Neuronal stem cell (in vitro differentiated cells): ENCODE data around the gene MCM10.

Experiments used
- DNase-seq: peaks from one replicate; pipeline ENCODE4 v3.0.0-alpha.2; 2013; ENCODE audit warnings: low spot score
- H2AFZ ChIP-seq: one replicate; pipeline ENCODE4 v1.6.1; 2013; ENCODE audit warnings: mild to moderate bottlenecking, low read length, inconsistent platforms
- H2AK5ac ChIP-seq: 2 replicates; pipeline ENCODE4 v1.6.1; 2013; ENCODE audit warnings: low read depth, mild to moderate bottlenecking, inconsistent platforms, low read length, moderate library complexity, mixed read lengths
- H2BK120ac ChIP-seq: 2 replicates; pipeline ENCODE4 v1.6.1; 2013; ENCODE audit warnings: low read depth, mild to moderate bottlenecking, inconsistent platforms, low read length, moderate library complexity, mixed read lengths
- H2BK12ac ChIP-seq: one replicate; pipeline ENCODE4 v1.6.1; 2013; ENCODE audit warnings: low read length, inconsistent platforms
- H2BK15ac ChIP-seq: 2 replicates; pipeline ENCODE4 v1.6.1; 2013; ENCODE audit warnings: mild to moderate bottlenecking, low read length, inconsistent platforms, mixed read lengths
- H2BK5ac ChIP-seq: one replicate; pipeline ENCODE4 v1.6.1; 2013; ENCODE audit warnings: inconsistent platforms, mild to moderate bottlenecking, low read length, moderate library complexity
- H3K14ac ChIP-seq: one replicate; pipeline ENCODE4 v1.6.1; 2013; ENCODE audit warnings: low read length, inconsistent platforms
- H3K18ac ChIP-seq: 2 replicates; pipeline ENCODE4 v1.6.1; 2013; ENCODE audit warnings: low read length, inconsistent platforms
- H3K23ac ChIP-seq: 2 replicates; pipeline ENCODE4 v1.6.1; 2013; ENCODE audit warnings: low read depth, mild to moderate bottlenecking, mixed read lengths, low read length, inconsistent platforms; ENCODE audit not compliant: poor library complexity
- H3K27ac ChIP-seq: replicated peaks from 3 replicates; pipeline ENCODE4 v1.5.1; 2013; ENCODE audit warnings: low read length, inconsistent platforms
- H3K27me3 ChIP-seq, 3 experiments: 2 replicates each; pipeline ENCODE4 v1.6.1; 2013; ENCODE audit warnings: low read length in 3 of 3, mild to moderate bottlenecking in 2 of 3, inconsistent platforms in 1 of 3, low read depth in 1 of 3, mixed read lengths in 1 of 3, moderate library complexity in 1 of 3; ENCODE audit not compliant: control insufficient read depth in 3 of 3, insufficient read depth in 3 of 3
- H3K36me3 ChIP-seq, 2 donors: replicated peaks in 1 of 2; 2 replicates each; pipeline ENCODE4 v1.6.1; 2013; ENCODE audit warnings: low read length in 2 of 2; ENCODE audit not compliant: control insufficient read depth in 2 of 2, insufficient read depth in 2 of 2
- H3K4ac ChIP-seq: 2 replicates; pipeline ENCODE4 v1.6.1; 2013; ENCODE audit warnings: inconsistent platforms, mild to moderate bottlenecking, low read length, moderate library complexity
- H3K4me1 ChIP-seq, 2 donors: 1 replicate in 1 of 2; 2 replicates in 1 of 2; pipeline ENCODE4 v1.6.1; 2013; ENCODE audit warnings: low read length in 2 of 2, low read depth in 1 of 2; ENCODE audit not compliant: control insufficient read depth in 2 of 2, insufficient read depth in 1 of 2
- H3K4me2 ChIP-seq: one replicate; pipeline ENCODE4 v1.6.1; 2013; ENCODE audit warnings: mild to moderate bottlenecking, low read length, inconsistent platforms; ENCODE audit not compliant: insufficient read depth, poor library complexity, severe bottlenecking
- H3K4me3 ChIP-seq, 2 donors: 2 replicates each; pipeline ENCODE4 v1.5.1; 2013; ENCODE audit warnings: low read length in 2 of 2, mild to moderate bottlenecking in 2 of 2, inconsistent platforms in 1 of 2, moderate library complexity in 1 of 2
- H3K79me1 ChIP-seq: one replicate; pipeline ENCODE4 v1.6.1; 2013; ENCODE audit warnings: low read depth, mild to moderate bottlenecking, inconsistent platforms, low read length, moderate library complexity
- H3K9ac ChIP-seq: one replicate; pipeline ENCODE4 v1.6.1; 2013; ENCODE audit warnings: mild to moderate bottlenecking, low read depth, low read length, inconsistent platforms; ENCODE audit not compliant: poor library complexity
- H3K9me3 ChIP-seq, 2 donors: replicated peaks in 1 of 2; 2 replicates each; pipeline versions ENCODE3 to v1.6.1; 2013; ENCODE audit warnings: low read length in 2 of 2, mild to moderate bottlenecking in 2 of 2, inconsistent platforms in 1 of 2, low read depth in 1 of 2, mixed read lengths in 1 of 2, moderate library complexity in 1 of 2; ENCODE audit not compliant: control insufficient read depth in 2 of 2, insufficient read depth in 1 of 2
- H4K8ac ChIP-seq: one replicate; pipeline ENCODE4 v1.6.1; 2013; ENCODE audit warnings: low read depth, mild to moderate bottlenecking, inconsistent platforms, low read length, moderate library complexity
- H4K91ac ChIP-seq: one replicate; pipeline ENCODE4 v1.6.1; 2013; ENCODE audit warnings: low read length, low read depth, mild to moderate bottlenecking, inconsistent platforms; ENCODE audit not compliant: poor library complexity
- WGBS, 2 donors: extraction: QIAGEN DNeasy Blood & Tissue Kit; methylation state at CpG; one replicate each; pipeline ENCODE4 v1.1.7; 2013; ENCODE audit warnings: missing lambda C conversion rate in 2 of 2, mixed read lengths in 1 of 2; ENCODE audit not compliant: insufficient read length in 2 of 2, insufficient replicate concordance in 1 of 2; ENCODE audit errors: extremely low coverage in 2 of 2; 5-methylcytosine and 5-hydroxymethylcytosine counted together

MCM10 gene

DNA sequence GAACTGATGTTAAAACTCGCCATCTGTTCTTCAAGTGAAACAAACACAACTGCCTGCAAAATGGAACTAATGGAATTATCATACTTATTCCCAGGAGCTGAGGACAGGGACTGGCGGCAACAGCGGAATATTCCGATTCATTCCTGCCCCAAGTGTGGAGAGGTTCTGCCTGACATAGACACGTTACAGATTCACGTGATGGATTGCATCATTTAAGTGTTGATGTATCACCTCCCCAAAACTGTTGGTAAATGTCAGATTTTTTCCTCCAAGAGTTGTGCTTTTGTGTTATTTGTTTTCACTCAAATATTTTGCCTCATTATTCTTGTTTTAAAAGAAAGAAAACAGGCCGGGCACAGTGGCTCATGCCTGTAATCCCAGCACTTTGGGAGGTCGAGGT is 24.7 kb upstream of the MCM10 start:
- Histone ChIP-seq H3K14ac (no peak overlapping the region), H3K18ac (no peak overlapping the region), H2BK5ac (no peak overlapping the region), H3K27me3 (no peaks in the 10 kb centered on the region), H3K36me3 (peaks cover 0 to 5% of the 10 kb centered on the region in 2 donors), H2BK15ac (no peak overlapping the region), H2BK12ac (no peak overlapping the region), H3K4ac (no peak overlapping the region), H3K9me3 (no peaks in the 10 kb centered on the region), H4K8ac (no peak overlapping the region), H3K4me2 (no peak overlapping the region), H3K4me1 (peaks cover 4 to 12% of the 10 kb centered on the region in 2 donors), H3K4me3 (no peak overlapping the region), H3K9ac (no peak overlapping the region), H2AFZ (no peak overlapping the region), H2BK120ac (no peak overlapping the region), H3K79me1 (no peaks in the 10 kb centered on the region), H3K27ac (no peak overlapping the region), H4K91ac (no peak overlapping the region), H2AK5ac (no peak overlapping the region), H3K23ac (no peak overlapping the region)
- no CpG with 5 or more reads among the region's 8 CpGs for WGBS, 2 donors
- DNase-seq = no peak

DNA sequence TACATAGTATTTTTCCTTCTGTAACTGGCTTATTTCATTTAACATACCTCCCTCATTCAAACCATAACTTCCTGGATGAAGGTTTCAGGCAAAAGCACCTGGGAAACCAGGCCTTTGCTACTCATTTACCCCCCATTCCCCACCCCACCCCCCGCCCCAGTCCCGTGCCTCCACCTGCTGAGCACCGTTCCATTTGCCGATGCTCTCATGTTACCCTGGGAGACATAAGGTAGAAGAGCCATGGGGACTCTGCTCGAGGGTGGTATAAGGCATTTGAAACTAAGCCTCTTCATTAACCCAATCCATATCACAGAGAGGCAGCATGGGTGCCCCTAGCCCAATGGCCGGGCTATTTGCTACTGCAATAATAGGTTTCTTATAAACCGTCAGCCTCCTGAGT is 22.2 kb upstream of the MCM10 start:
- no peak overlapping the region for H3K4me3 ChIP-seq
- H2AK5ac ChIP-seq = no peak overlapping the region
- no peak overlapping the region for H3K14ac ChIP-seq
- H3K27ac ChIP-seq = no peak overlapping the region
- H3K4ac ChIP-seq = no peak overlapping the region
- H3K79me1 ChIP-seq = no peaks in the 10 kb centered on the region
- H2BK5ac ChIP-seq = no peak overlapping the region
- H3K4me2 ChIP-seq = no peak overlapping the region
- H2BK120ac ChIP-seq = no peak overlapping the region
- no peak for DNase-seq
- H2AFZ ChIP-seq = no peak overlapping the region
- no peaks in the 10 kb centered on the region for H3K27me3 ChIP-seq
- peaks cover 4 to 12% of the 10 kb centered on the region in 2 donors for H3K4me1 ChIP-seq
- H3K9me3 ChIP-seq = peaks cover 0 to 2% of the 10 kb centered on the region in 2 donors
- no peak overlapping the region for H3K23ac ChIP-seq
- no peak overlapping the region for H3K18ac ChIP-seq
- H3K36me3 ChIP-seq = peaks cover 0 to 3% of the 10 kb centered on the region in 2 donors
- H4K91ac ChIP-seq = no peak overlapping the region
- H4K8ac ChIP-seq = no peak overlapping the region
- no peak overlapping the region for H2BK15ac ChIP-seq
- no peak overlapping the region for H3K9ac ChIP-seq
- no peak overlapping the region for H2BK12ac ChIP-seq
- no CpG with 5 or more reads among the region's 7 CpGs for WGBS, 2 donors

DNA sequence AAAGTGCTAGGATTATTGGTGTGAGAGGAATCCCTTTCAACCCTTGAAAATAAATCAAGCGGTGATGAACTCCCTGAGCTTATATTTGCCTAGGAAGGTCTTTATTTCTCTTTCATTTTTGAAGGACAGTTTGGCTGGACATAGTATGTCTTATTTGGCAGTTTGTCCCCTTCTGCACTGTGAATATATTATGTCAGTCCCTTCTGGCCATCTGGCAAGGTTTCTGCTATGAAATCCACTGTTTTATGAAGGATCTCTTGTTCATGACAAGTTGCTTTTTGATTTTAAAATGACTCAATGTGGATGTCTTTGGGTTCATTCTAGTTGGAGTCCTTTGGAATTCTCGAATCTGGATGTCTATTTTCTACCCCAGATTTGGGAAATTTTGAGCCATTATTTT is 21.7 kb upstream of the MCM10 start:
- Histone ChIP-seq H2BK120ac (no peak overlapping the region), H3K23ac (no peak overlapping the region), H3K9ac (no peak overlapping the region), H3K4me2 (no peak overlapping the region), H3K79me1 (no peaks in the 10 kb centered on the region), H2AFZ (no peak overlapping the region), H3K4me1 (peaks cover 4 to 12% of the 10 kb centered on the region in 2 donors), H3K18ac (no peak overlapping the region), H3K36me3 (peaks cover 0 to 3% of the 10 kb centered on the region in 2 donors), H4K8ac (no peak overlapping the region), H3K27me3 (no peaks in the 10 kb centered on the region), H2AK5ac (no peak overlapping the region), H3K14ac (no peak overlapping the region), H3K9me3 (peaks cover 0 to 2% of the 10 kb centered on the region in 2 donors), H2BK15ac (no peak overlapping the region), H4K91ac (no peak overlapping the region), H2BK5ac (no peak overlapping the region), H2BK12ac (no peak overlapping the region), H3K4ac (no peak overlapping the region), H3K4me3 (no peak overlapping the region), H3K27ac (no peak overlapping the region)
- WGBS, 2 donors = no CpG with 5 or more reads among the region's 2 CpGs
- DNase-seq = no peak

DNA sequence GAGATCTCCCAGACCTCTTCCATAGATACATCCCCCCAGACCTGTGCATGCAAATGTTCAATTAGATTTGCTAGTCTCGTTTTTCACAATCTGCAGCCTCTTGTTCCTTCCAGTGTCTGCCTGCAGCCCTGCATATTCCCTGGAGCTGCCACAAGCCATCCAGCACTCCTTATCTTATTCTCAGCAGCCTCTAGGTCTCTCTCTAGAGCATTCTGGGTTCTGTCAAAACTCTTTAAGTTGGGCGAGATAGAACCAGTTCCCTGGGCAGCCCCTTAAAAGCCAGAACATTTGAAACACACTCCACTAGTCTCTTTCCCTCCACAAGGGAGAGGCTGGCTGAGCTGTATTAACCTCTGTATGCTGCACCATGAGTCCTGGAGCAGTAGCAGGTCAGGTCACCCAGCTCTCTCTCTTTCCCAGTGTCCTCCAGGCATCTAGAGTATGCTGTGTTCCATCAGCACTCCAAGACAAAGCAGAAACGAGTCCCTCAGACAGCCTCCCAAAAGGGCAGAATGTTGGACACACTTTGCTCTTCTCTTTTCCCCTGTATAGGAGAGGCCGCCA is 20.6 kb upstream of the MCM10 start:
- no peaks in the 10 kb centered on the region for H3K36me3 ChIP-seq
- H3K27ac ChIP-seq = peak overlapping the region; percentile 14
- no peak overlapping the region for H3K9ac ChIP-seq
- peaks cover 4 to 12% of the 10 kb centered on the region in 2 donors for H3K4me1 ChIP-seq
- H3K14ac ChIP-seq = no peak overlapping the region
- no peak overlapping the region for H3K18ac ChIP-seq
- no peaks in the 10 kb centered on the region for H3K27me3 ChIP-seq
- no peak overlapping the region for H3K4me3 ChIP-seq
- no peak overlapping the region for H2BK12ac ChIP-seq
- DNase-seq = no peak
- H3K79me1 ChIP-seq = no peaks in the 10 kb centered on the region
- WGBS, 2 donors = no CpG with 5 or more reads among the region's 4 CpGs
- H3K23ac ChIP-seq = no peak overlapping the region
- H3K4ac ChIP-seq = no peak overlapping the region
- no peak overlapping the region for H4K91ac ChIP-seq
- no peak overlapping the region for H2BK120ac ChIP-seq
- no peak overlapping the region for H4K8ac ChIP-seq
- H3K4me2 ChIP-seq = no peak overlapping the region
- peaks cover 0 to 2% of the 10 kb centered on the region in 2 donors for H3K9me3 ChIP-seq
- no peak overlapping the region for H2AK5ac ChIP-seq
- peak overlapping the region; percentile 48 for H2AFZ ChIP-seq
- peak overlapping the region; percentile 20 for H2BK15ac ChIP-seq
- no peak overlapping the region for H2BK5ac ChIP-seq
